HL-60 (cell line): ENCODE data around the gene SLC35A4.
"Not testable (repeated sequence)": the region's sequence is repeated elsewhere in the genome, so short reads cannot be mapped to it uniquely, and the experiment has no call there.

Source experiments
- DNase-seq, 2 experiments: peaks; one replicate each; pipeline ENCODE4 v3.0.0-alpha.2; 2010 to 2020; ENCODE audit warnings: low read depth in 1 of 2, low spot score in 1 of 2
- H3K27ac ChIP-seq: fragments of 250-450 bp; sonication (Bioruptor Pico); replicated peaks from 2 replicates; pipeline ENCODE4 v1.5.1; 2020; ENCODE audit warnings: mild to moderate bottlenecking, moderate library complexity
- H3K27me3 ChIP-seq: fragments of 250-450 bp; sonication (Bioruptor Pico); 2 replicates; pipeline ENCODE4 v1.5.1; 2021; ENCODE audit warnings: mild to moderate bottlenecking, moderate library complexity; ENCODE audit not compliant: insufficient read depth, poor library complexity, severe bottlenecking
- H3K4me3 ChIP-seq: replicated peaks from 2 replicates; pipeline ENCODE4 v1.5.1; 2011; ENCODE audit warnings: mild to moderate bottlenecking, control low read depth, low read length; ENCODE audit not compliant: insufficient read depth
- CTCF ChIP-seq: IDR thresholded peaks from one replicate; pipeline ENCODE4 v1.5.1; 2011; ENCODE audit warnings: low read length, control low read depth, inconsistent platforms; ENCODE audit not compliant: insufficient read depth
- GABPA ChIP-seq: IDR thresholded peaks from 2 replicates; pipeline ENCODE4 v1.6.1; 2012; ENCODE audit warnings: low read depth
- POLR2AphosphoS5 ChIP-seq: IDR thresholded peaks from 2 replicates; pipeline ENCODE4 v1.6.1; 2012; ENCODE audit warnings: low read depth
- SPI1 ChIP-seq: IDR thresholded peaks from 2 replicates; pipeline ENCODE4 v1.6.1; 2012; ENCODE audit warnings: low read depth, mild to moderate bottlenecking, borderline replicate concordance
- TF ChIP-seq, protein P1 (sequence below): IDR thresholded peaks from 2 replicates; pipeline ENCODE4 v1.6.1; 2012; ENCODE audit warnings: low read depth; ENCODE audit not compliant: insufficient replicate concordance

The SLC35A4 gene

GRCh38 chr5:140574165-140574564 is 9.5 kb downstream of the SLC35A4 start:
- no peak for TF ChIP-seq GABPA
- Histone ChIP-seq H3K27ac (no peak overlapping the region), H3K4me3 (no peak overlapping the region), H3K27me3 (no peaks in the 10 kb centered on the region)
- no peak for DNase-seq

DNA sequence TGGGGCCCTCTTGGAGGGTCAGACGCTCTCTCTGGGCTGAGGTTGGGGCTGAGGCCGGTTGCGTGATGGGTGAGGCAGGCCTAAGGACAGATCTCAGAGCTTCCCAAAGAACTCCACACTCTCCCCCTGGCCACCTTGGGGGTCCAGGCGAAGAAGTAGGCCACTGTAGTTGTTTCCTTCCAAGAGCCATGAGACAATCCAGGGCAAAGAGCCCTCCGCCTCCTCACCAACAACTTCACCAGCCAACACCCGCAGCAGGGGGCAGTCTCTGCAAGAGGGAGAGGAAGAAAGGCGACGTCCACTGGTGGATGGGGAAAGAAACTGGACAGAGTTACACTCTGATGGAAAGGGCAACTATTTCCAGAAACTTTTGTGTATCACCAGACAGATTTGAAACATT is 10.7 kb downstream of the SLC35A4 start:
- Histone ChIP-seq H3K27ac (no peak overlapping the region), H3K27me3 (no peaks in the 10 kb centered on the region), H3K4me3 (no peak overlapping the region)
- TF ChIP-seq, protein P1, sequence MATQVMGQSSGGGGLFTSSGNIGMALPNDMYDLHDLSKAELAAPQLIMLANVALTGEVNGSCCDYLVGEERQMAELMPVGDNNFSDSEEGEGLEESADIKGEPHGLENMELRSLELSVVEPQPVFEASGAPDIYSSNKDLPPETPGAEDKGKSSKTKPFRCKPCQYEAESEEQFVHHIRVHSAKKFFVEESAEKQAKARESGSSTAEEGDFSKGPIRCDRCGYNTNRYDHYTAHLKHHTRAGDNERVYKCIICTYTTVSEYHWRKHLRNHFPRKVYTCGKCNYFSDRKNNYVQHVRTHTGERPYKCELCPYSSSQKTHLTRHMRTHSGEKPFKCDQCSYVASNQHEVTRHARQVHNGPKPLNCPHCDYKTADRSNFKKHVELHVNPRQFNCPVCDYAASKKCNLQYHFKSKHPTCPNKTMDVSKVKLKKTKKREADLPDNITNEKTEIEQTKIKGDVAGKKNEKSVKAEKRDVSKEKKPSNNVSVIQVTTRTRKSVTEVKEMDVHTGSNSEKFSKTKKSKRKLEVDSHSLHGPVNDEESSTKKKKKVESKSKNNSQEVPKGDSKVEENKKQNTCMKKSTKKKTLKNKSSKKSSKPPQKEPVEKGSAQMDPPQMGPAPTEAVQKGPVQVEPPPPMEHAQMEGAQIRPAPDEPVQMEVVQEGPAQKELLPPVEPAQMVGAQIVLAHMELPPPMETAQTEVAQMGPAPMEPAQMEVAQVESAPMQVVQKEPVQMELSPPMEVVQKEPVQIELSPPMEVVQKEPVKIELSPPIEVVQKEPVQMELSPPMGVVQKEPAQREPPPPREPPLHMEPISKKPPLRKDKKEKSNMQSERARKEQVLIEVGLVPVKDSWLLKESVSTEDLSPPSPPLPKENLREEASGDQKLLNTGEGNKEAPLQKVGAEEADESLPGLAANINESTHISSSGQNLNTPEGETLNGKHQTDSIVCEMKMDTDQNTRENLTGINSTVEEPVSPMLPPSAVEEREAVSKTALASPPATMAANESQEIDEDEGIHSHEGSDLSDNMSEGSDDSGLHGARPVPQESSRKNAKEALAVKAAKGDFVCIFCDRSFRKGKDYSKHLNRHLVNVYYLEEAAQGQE: no peak
- TF ChIP-seq CTCF (peak; percentile 4), SPI1 (no peak), GABPA (no peak), POLR2AphosphoS5 (no peak)
- DNase-seq: peak in 1 of 2 experiments; percentile 77

DNA sequence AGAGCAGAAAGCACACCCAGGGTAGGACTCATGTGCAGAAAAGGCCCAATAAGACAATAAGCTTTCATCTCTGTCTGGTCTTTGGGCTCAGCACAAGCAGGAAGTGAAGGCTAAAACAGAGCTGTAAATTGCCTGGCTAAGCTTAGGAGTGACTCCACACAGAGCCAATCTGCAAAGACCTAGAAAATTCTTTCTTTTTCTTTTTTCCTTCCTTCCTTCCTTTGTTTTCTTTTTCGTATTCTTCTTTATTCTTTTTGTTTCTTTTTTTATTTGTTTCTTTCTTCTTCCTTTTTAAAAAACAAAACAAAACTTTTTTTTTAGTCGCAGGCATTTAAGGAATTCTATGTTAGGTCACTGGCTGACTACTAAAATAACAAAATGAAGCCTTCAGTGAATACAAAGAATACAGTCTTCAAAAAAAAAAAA is 12.2 kb downstream of the SLC35A4 start:
- DNase-seq: no peak
- no peaks in the 10 kb centered on the region for H3K27me3 ChIP-seq
- no peak overlapping the region for H3K27ac ChIP-seq
- no peak overlapping the region for H3K4me3 ChIP-seq
- TF ChIP-seq GABPA (no peak), SPI1 (no peak), POLR2AphosphoS5 (no peak), CTCF (no peak)
- TF ChIP-seq, protein P1: no peak

GRCh38 chr5:140579188-140579747 is 14.6 kb downstream of the SLC35A4 start:
- H3K27ac ChIP-seq, H3K27me3 ChIP-seq, H3K4me3 ChIP-seq, DNase-seq: not testable (repeated sequence)

- DNase-seq: no peak
- no peaks in the 10 kb centered on the region for H3K27me3 ChIP-seq
- TF ChIP-seq POLR2AphosphoS5 (no peak), SPI1 (no peak), CTCF (no peak), GABPA (no peak)
- TF ChIP-seq, protein P1: no peak
These were observed 22.9 kb downstream of the SLC35A4 start for GRCh38 chr5:140587495-140587894.

More at GRCh38 chr5:140587495-140587894, 22.9 kb downstream of the SLC35A4 start:
- Histone ChIP-seq H3K4me3 (no peak overlapping the region), H3K27ac (no peak overlapping the region)
